ENCODE results near the gene HNRNPF. TPM values are rescaled to one million over a fixed set of nuclear protein-coding genes. Genes with fewer than 3 reads are reported as not detected.
A peak's percentile ranks its signal among the peaks of the same experiment; 100 is the strongest.

The HNRNPF gene
- total and polyA plus RNA-seq, 2 of the 4 experiments (the other 2 are of a cell fraction), result 169 to 207 TPM

- no peak overlapping the region for H3K18ac ChIP-seq (ENCODE audit: low read depth, low read length)
- H4K91ac ChIP-seq (ENCODE audit: insufficient read depth, low read depth, low read length), result no peak overlapping the region
- H3K4me3 ChIP-seq (ENCODE audit: insufficient read depth, low read depth, low read length), result no peak overlapping the region
- H3K27ac ChIP-seq (ENCODE audit: insufficient read depth, low read length), result no peak overlapping the region
- no peak overlapping the region for H2BK20ac ChIP-seq (ENCODE audit: low read depth, low read length)
- 0 out of 2 replicates have a peak overlapping the region, but pooled peaks have one; percentile 16 for H3K23ac ChIP-seq (ENCODE audit: low read depth, low read length)
- no peak overlapping the region for H4K5ac ChIP-seq (ENCODE audit: low read depth, low read length)
- no peak overlapping the region for H2AFZ ChIP-seq (replicated peaks; ENCODE audit: low read length, poor library complexity)
- no peak overlapping the region for H3K14ac ChIP-seq (replicated peaks; ENCODE audit: low read depth, low read length)
- dilution Hi-C loops (cut with HindIII; ENCODE audit: low sequenced_read_pairs, unreplicated experiment), result no loop called here
- H3K56ac ChIP-seq (ENCODE audit: extremely low read depth, insufficient read depth, low read length), result no peak overlapping the region
- no peak overlapping the region for H3K4me2 ChIP-seq (ENCODE audit: low read depth, low read length)
- CTCF ChIA-PET, result interaction anchor here (1.0 kb wide), 1 partner anchor 42 kb away, joined by 3 read pairs; no protein-coding TSS in a partner anchor
- intact Hi-C loops (cut with micrococcal nuclease), result no loop called here
- peaks cover 2% of the 10 kb centered on the region; the same call in 1 of the 2 replicates for H3K4me1 ChIP-seq (ENCODE audit: control insufficient read depth, insufficient read depth, low read length)
- DNase-seq, result no peak
- H3K27me3 ChIP-seq (ENCODE audit: control insufficient read depth, insufficient read depth, low read length), result no peaks in the 10 kb centered on the region
- WGBS, 2 experiments (ENCODE audit: extremely low coverage in 2 of 2, insufficient read length in 1 of 2), result 87% methylated on average over 3 of the region's 5 CpGs; no CpG with 5 or more reads in 1 of the 2 experiments
- no peak overlapping the region for H2AK9ac ChIP-seq (replicated peaks; ENCODE audit: low read depth, low read length, poor library complexity)
- POLR2A ChIA-PET (ENCODE audit: unreplicated experiment), result no interaction called here
- ATAC-seq (ENCODE audit: low read depth), result no peak; the same call in 1 of the 2 replicates
- BruUV-seq (replicated peaks), result no TSS peak
- TF ChIP-seq MAZ (IDR thresholded peaks at IDR 0.05; ENCODE audit: borderline replicate concordance, low read depth, low read length) (no peak), CEBPB (IDR thresholded peaks at IDR 0.05; ENCODE audit: low read depth, low read length) (no peak), MAFK (IDR thresholded peaks at IDR 0.05; ENCODE audit: low read depth, low read length) (no peak), CHD1 (IDR thresholded peaks at IDR 0.05; ENCODE audit: low read depth, low read length) (no peak), RCOR1 (IDR thresholded peaks at IDR 0.05; ENCODE audit: insufficient replicate concordance, low read length) (no peak), MXI1 (IDR thresholded peaks at IDR 0.05; ENCODE audit: borderline replicate concordance, low read depth, low read length) (no peak), NFE2L2 (IDR thresholded peaks at IDR 0.05; ENCODE audit: low read depth, low read length) (no peak), USF2 (IDR thresholded peaks at IDR 0.05; ENCODE audit: low read depth, low read length) (no peak), POLR2A (IDR thresholded peaks at IDR 0.05; ENCODE audit: low read depth, low read length) (no peak), ELK1 (IDR thresholded peaks at IDR 0.05; ENCODE audit: borderline replicate concordance, low read depth, low read length) (no peak), BHLHE40 (IDR thresholded peaks at IDR 0.05; ENCODE audit: low read depth, low read length) (no peak), SMC3 (IDR thresholded peaks at IDR 0.05; ENCODE audit: low read depth, low read length) (no peak), RAD21 (IDR thresholded peaks at IDR 0.05; ENCODE audit: low read length) (no peak), RFX5 (IDR thresholded peaks at IDR 0.05; ENCODE audit: low read depth, low read length) (no peak), CTCF (conservative IDR thresholded peaks at IDR 0.05; ENCODE audit: low read depth, low read length) (no peak), FOS (IDR thresholded peaks at IDR 0.05; ENCODE audit: low read depth, low read length) (no peak)
- in situ Hi-C loops (cut with MboI; ENCODE audit: low sequenced_read_pairs), result no loop called here
- H3K9ac ChIP-seq (ENCODE audit: low read depth, low read length), result no peak overlapping the region
- no peak overlapping the region for H2BK5ac ChIP-seq (ENCODE audit: low read depth, low read length, poor library complexity, severe bottlenecking)
- peaks cover 63% of the 10 kb centered on the region for H3K36me3 ChIP-seq (ENCODE audit: control insufficient read depth, insufficient read depth, low read length)
- no peaks in the 10 kb centered on the region for H3K9me3 ChIP-seq (ENCODE audit: control insufficient read depth, insufficient read depth, low read length)
- no peak overlapping the region for H4K8ac ChIP-seq (ENCODE audit: low read depth in 2 of 2, low read length in 2 of 2)
- no peak overlapping the region for H2BK120ac ChIP-seq (ENCODE audit: low read depth, low read length)
- H3K9me1 ChIP-seq (ENCODE audit: insufficient read depth, low read length), result peaks cover 3% of the 10 kb centered on the region; the same call in 1 of the 2 replicates
- no peak overlapping the region for H2AK5ac ChIP-seq (ENCODE audit: low read depth, low read length)
- H3K4ac ChIP-seq (ENCODE audit: low read depth, low read length), result no peak overlapping the region
- peaks cover 38 to 72% of the 10 kb centered on the region in 2 experiments for H3K79me1 ChIP-seq (ENCODE audit: low read depth in 1 of 2, low read length in 2 of 2)
- H4K20me1 ChIP-seq (ENCODE audit: insufficient read depth, low read length), result peaks cover 74% of the 10 kb centered on the region
- H2BK15ac ChIP-seq (ENCODE audit: low read depth, low read length), result no peak overlapping the region
Observed at GRCh38 chr10:43390333-43390732, 18.7 kb downstream of the HNRNPF start.
